GM18951 (cell line): ENCODE measurements around the gene RRP9.

Experiments used
- POLR2A ChIP-seq: IDR thresholded peaks from 4 replicates; pipeline ENCODE4 v1.6.1; 2011; ENCODE audit warnings: mild to moderate bottlenecking; ENCODE audit not compliant: insufficient read length, insufficient read depth; ENCODE audit errors: extremely low read depth
- in situ Hi-C: fragments of 300-500 bp; cut with MboI; formaldehyde crosslinking; loops from one replicate; pipeline ENCODE4 v1.12.0; 2022; ENCODE audit warnings: low sequenced_read_pairs, mixed read lengths, inconsistent platforms; ENCODE audit not compliant: unreplicated experiment

Gene RRP9

DNA sequence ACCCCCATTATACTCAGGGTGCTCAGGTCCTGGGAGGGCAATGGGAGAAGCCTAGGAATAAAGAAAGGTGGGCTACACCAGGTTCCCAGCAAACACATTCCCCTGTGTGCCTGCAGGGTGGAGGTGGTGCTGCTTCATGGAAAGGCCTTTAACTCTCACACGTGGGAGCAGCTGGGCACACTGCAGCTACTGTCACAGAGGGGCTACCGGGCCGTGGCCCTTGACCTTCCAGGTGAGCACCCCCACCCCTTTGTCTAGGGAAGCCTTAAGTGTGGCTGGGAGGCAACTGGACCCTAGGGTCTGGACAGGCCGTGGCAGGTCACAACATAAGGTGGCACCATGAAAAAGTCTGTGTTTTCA lies 36.4 kb upstream of the RRP9 start:
- TF ChIP-seq POLR2A: no peak
- in situ Hi-C loops: no loop called here

DNA sequence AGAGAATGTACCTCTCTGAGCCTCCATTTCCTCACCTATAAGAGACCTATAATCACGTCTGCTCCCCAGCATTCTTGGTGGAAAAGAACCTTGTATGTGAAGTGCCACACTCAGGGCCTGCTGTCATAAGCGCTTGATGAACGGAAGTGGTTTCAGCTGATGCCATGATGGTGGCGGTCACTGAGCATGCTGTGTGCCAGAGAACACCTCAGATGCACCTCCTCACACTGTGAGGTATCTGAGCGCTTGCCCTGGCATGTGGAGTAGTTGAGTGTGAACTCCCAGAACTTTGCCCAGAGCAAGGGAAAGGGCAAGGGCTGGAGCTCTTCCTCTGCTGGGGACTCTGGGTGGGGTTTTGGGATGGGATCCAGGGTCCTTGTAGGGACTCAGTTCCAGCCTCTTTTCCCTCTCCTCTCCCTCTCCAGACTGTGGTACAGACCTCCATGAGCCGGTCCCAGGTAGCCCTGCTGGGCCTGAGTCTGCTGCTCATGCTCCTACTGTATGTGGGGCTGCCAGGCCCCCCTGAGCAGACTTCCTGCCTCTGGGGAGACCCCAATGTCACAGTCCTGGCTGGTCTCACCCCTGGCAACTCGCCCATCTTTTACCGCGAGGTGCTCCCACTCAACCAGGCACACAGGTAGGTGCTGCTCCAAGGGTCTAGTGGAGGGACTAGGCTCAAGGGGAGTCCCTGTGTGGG lies 35.9 kb upstream of the RRP9 start:
- no peak for TF ChIP-seq POLR2A
- in situ Hi-C loops: no loop called here

- TF ChIP-seq POLR2A: no peak
- in situ Hi-C loops: no loop called here
Observed at GRCh38 chr3:51975852-51976549, 34.3 kb upstream of the RRP9 start.

GRCh38 chr3:51974963-51975851 lies 33.5 kb upstream of the RRP9 start, which contains the start of gene ABHD14A:
ABHD14A (plus strand) TSS chr3:51975064; CDS start chr3:51975136, 72 bp downstream.
- in situ Hi-C loops: no loop called here
- TF ChIP-seq POLR2A: peak; percentile 93

DNA sequence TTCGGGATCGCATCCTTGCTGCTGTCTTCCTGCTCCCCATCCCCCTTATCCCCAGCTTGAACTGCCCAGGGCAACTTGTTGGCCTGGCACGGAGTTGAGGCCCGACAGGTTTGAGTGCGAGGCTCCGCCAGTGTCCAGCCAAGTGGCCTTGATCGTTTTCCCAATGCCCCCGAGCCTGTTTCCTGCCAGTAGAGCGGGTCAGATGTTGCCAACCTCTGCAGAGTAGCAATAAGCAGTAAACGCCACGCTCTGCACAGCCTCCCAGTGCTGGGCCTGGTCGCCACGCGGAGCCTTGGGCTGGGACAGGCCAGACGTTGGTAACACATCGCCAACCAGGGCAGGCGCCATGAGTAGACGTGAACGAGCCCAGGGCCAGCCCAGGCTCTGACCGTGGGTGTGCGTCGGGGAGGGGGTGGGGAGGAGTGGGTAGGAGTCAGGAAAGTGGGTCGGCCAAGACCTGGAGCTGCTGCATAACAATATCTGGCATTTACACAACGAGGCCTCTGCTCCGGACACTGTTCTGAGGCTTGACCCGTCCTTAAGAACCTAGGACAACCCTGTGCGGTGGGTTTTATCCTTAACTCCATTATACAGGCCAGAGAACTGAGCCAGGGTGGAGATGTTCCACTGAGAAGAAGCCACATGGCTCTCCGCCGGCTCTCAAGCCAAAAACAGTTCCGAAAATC lies 32.7 kb upstream of the RRP9 start:
- TF ChIP-seq POLR2A: no peak
- in situ Hi-C loops: no loop called here

GRCh38 chr3:51971350-51971749 lies 29.6 kb upstream of the RRP9 start:
- in situ Hi-C loops: no loop called here
- TF ChIP-seq POLR2A: no peak

DNA sequence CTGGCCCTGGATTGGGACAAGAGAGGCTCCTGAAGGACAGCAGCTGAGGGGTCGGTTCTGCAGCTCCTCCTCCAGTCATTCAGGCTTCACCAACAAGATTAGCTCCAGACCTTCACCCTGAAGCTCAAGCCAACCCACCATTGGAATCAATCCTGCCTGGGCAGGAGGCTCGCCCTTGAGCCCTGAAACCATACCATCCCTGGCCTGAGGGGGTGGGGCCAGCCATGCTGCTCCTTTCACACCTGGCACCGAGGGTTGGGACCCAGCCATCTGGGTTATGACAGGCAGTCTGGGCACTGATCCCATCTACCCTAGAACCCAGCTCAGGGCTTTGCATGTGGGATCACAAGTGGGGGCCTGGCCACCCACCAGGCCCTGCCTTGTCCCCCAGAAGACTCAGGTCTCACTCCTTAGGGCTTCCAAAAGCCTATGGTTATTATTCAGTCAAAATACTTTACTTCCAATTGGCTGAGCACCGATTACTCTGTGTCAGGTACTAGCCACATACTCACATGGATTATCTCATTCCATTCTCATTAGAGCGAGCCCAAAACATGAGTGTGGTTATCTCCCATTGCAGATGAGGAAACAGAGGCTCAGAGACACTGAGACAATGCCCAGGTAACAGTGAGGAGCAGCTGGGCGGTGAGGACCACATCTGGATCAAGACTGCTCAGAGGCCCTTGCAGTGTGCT lies 29.0 kb upstream of the RRP9 start:
- in situ Hi-C loops: no loop called here
- no peak for TF ChIP-seq POLR2A

DNA sequence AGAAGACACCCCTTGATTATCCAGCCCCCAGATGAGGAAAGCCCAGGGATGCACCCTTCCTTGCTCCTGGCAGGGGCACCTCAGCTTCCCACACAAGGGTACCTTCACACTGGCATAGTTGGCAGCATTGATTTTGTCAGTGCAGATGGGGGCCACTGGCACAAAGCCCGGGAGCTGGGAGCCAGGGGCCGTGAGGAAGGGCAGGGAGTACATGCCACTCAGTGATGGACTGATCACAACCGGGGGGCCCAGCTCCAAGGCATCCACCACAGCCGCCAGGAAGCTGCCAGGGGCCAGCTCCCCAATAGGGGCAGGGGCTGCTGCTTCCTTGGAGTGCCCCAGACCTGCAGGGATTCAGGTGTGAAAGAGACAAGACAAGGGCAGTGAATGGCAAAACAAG lies 28.1 kb upstream of the RRP9 start:
- in situ Hi-C loops: no loop called here
- TF ChIP-seq POLR2A: no peak

DNA sequence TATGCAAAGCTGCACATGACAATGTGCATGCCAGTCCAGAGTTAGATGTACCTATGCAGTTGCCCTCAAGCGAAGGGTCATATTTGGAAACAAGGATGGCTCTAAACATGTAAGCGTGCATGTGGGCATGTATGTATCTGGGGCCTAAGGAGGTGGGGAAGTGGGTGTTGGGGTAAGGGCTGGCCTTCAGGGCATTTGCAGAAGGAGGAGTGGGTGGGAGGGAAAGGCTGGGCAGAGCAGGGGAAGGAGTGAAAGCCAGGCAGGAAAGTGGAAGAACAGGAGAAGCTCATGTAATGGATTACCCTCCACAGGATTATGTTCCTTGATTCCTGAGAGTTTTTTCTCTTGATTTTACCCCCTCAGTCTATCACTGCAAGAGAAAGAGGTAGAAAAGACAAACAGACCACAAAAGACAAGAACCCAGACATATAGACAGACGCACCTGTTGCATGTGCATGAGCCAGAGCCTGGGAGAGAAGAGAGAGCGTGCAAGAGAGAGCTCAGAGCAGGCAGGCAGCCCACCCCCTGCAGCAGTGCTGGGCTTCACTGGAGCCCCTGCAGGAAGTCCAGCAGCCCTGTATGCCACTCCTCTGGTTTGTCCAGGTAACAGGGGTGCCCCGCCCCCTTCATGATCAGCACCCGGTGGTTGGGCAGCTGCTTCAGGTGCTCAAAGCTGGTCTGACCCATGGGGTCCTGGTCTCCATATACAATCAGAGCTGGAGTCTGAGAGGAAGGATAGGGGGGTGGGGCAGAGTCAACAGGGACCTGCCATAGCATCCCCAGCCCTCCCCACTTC lies 27.4 kb upstream of the RRP9 start:
- in situ Hi-C loops: no loop called here
- no peak for TF ChIP-seq POLR2A

DNA sequence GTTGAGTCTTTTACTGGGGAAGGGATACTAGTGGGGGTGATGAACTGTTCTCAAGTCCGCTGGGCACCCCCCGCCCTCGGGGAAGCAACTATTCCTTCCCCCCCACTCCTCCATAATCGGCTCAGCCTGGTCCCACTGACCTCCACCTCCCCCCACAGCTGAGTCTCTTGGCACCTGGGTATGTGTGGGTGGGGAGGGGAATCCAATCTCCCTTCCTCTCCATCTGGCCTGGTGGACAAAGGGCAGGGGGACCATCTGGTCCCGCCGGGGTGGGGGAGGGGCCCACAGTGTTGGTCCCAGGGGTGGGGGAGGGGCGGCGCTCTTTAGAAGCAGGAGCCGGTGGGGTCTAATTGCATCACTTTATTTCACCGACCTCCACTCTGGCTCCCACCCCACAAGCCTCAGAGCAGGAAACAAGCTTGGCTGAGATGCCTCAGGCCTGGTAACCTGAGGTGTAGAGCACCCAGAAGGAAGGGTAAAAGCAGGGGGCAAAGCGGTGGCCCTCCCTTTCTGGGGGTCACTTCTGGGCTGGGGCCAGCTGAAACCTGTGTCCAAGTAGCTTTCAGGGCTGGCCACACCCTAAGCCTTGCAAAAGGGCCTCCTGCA lies 26.6 kb upstream of the RRP9 start:
- in situ Hi-C loops: no loop called here

DNA sequence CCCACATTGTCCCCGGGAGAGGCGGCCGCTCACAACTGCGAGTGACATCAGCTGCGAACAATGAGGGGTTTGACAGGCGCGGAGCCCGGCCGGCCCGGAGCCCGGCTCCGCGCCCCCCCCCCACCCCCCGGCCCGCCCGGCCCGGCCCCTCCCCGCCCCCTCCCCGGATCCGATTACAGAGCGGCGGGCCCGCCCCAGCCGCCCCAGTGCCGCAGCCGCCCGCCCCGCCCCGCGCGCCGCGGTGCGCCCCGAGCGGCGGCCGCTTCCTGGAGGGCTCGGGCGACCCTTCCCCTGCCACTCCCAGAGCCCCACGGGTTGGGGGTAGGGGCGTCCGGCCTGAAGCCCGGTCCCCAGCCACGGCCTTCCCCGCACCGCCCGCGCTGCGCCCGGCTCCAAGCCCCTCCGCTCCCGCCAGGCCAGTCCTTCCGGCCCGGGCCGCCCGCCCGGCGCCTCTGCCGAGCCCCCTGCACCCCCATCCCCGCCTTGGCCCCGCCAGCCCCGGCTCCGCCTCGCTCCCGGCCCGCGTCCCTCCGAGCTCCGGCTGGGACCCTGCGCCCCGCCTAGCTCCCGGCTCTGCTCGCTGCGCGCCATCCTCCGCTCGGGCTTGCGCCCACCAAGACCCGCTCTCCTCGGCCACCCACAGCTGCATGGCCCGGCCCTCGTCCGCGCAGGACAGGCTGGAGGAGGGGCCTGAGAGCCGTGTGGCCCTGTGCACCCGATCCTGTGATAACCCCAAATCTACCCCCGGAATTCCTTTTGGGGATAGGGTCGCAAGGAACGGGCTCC lies 25.9 kb upstream of the RRP9 start, which contains the start of gene PCBP4:
TSS of gene PCBP4 (minus strand) at position 71 of the 786 bp plus-strand sequence. CDS start 6,214 bp downstream, outside the sequence.
- in situ Hi-C loops: no loop called here
- TF ChIP-seq POLR2A: peak; percentile 60

More for the DNA sequence above, 26.6 kb upstream of the RRP9 start:
- no peak for TF ChIP-seq POLR2A

DNA sequence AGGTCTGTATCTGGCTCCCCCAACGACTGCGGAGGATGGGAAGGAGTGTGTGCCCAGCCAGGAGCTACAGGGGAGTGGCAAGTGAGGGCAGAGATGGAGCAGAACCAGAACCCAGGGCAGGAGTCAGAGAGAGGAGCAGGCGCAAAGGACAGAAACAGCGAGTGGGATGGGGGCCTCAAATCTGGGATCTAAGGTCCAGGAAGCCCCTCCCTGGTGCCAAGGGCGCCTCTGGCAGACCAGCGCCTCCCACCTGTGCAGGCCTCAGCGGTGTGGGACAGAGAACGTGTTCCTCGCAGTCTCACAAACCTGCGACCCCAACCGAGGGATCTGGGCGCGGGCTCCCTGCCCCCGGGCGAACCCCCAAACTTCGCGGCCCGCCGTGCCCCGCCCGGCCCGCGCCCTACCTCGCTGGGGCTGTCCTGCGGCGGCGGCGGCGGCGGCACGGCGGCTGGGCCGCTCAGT lies 25.2 kb upstream of the RRP9 start:
- TF ChIP-seq POLR2A: no peak
- in situ Hi-C loops: no loop called here
